22Rv1 (cell line): ENCODE data around the gene TTC28.

Experiments used
- H3K27ac ChIP-seq: fragments of 450-650 bp; 2 replicates; pipeline ENCODE4 v1.5.1; 2017
- ZFX ChIP-seq: fragments of 450-650 bp; IDR thresholded peaks from 2 replicates; pipeline ENCODE4 v1.6.1; 2017; ENCODE audit warnings: antibody characterized with exemption, borderline replicate concordance
- TF ChIP-seq, protein P1 (sequence below): fragments of 450-650 bp; IDR thresholded peaks from 2 replicates; pipeline ENCODE4 v1.5.1; 2017; ENCODE audit warnings: mild to moderate bottlenecking

Gene TTC28

DNA sequence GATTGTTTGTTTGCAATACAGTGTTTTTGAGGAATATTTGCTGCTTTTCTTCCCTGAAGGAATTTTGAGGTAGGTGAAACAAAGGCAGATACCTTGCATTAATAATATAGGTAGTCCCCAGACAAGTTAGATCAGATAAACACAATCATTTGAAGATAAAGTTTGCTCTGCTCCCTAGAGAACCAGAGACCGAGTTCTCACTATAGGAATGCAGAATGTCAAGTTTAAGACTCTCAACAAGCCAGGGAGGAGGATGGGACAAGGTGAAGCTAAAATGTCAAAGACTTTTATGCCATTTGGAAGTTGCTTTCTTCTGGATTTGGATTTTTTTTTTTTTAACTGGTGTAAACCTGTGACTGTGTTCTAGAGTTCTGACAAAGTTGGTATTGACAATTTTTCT lies 364.7 kb downstream of the TTC28 start:
- TF ChIP-seq, protein P1, sequence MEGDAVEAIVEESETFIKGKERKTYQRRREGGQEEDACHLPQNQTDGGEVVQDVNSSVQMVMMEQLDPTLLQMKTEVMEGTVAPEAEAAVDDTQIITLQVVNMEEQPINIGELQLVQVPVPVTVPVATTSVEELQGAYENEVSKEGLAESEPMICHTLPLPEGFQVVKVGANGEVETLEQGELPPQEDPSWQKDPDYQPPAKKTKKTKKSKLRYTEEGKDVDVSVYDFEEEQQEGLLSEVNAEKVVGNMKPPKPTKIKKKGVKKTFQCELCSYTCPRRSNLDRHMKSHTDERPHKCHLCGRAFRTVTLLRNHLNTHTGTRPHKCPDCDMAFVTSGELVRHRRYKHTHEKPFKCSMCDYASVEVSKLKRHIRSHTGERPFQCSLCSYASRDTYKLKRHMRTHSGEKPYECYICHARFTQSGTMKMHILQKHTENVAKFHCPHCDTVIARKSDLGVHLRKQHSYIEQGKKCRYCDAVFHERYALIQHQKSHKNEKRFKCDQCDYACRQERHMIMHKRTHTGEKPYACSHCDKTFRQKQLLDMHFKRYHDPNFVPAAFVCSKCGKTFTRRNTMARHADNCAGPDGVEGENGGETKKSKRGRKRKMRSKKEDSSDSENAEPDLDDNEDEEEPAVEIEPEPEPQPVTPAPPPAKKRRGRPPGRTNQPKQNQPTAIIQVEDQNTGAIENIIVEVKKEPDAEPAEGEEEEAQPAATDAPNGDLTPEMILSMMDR: no peak
- TF ChIP-seq ZFX: no peak
- no peak overlapping the region for H3K27ac ChIP-seq

DNA sequence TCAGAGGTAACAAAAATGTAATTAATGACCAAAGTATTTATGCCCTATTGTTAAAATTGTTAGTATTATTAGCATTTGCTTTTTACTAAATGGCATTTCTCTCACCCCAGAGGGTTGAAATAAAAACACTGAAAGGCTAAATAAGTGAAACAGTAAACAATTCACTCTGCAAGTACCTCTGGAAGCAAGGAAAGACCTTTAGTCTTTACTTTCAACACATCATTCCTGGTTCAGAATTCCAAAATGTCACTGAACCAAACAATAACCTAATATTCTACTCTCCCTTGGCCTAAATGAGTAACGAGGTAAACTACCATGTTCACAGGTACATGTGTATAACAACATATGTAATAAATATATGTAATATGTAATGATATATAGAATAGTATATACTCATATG lies 369.3 kb downstream of the TTC28 start:
- no peak for TF ChIP-seq ZFX
- TF ChIP-seq, protein P1: no peak
- no peak overlapping the region for H3K27ac ChIP-seq

DNA sequence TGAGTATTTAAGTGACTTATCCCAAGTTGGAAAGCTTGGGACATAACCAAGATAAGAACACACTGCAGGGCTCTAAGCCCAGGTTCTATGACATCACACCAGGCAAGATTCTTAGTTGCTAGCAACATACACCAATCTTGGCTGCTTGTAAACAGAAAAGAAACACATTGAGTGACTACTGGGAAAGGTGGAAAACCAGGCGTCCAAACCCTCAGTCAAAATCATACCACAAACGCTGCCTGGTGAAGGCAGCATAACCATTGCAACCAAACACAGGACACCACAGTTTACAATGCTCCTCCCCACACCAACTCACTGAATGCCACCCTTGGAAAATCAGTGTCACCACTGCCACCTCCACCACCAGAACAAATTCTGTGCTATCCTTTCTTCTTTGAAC lies 379.9 kb downstream of the TTC28 start:
- H3K27ac ChIP-seq: no peak overlapping the region
- TF ChIP-seq, protein P1: no peak
- no peak for TF ChIP-seq ZFX

GRCh38 chr22:28299309-28299708 lies 380.3 kb downstream of the TTC28 start:
- no peak overlapping the region for H3K27ac ChIP-seq
- TF ChIP-seq, protein P1: no peak
- no peak for TF ChIP-seq ZFX

DNA sequence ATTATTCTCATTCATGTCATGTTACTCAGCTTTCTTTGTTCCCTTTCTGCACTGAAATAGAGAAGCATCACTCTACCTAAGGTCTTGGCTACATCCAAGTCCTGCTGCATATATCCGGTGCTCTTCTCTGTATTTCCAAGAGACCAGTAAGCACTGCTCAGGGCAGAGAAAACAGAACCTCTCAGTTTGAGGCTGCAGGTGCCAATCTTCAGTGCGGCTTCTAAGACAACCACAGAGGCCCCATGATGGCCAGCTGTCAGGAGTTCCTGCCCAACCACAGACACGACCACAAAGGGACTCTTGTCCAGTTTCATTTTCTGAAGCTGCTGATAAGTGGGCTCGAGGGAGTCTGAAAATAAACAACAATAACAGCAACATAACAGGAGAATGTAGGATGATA lies 382.1 kb downstream of the TTC28 start:
- no peak overlapping the region for H3K27ac ChIP-seq
- TF ChIP-seq ZFX: no peak
- TF ChIP-seq, protein P1: no peak

DNA sequence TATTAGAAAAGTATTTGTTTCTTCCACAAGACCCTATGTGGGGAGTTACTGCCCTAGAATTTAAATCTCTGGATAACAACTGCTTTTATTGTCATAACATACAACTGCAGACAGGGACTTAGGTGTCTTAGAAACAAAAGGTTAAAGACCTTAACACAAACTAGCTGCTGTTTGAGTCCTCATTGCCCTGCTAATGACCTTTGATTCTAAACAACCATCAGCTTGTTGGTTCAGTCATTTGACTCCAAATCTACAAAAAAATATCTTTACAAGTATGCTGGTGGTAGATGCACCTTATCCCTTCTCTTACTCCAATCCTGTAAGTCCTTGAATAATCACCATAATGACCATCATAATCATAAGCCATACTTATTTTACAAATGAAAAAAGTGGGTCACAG lies 383.2 kb downstream of the TTC28 start:
- no peak for TF ChIP-seq ZFX
- TF ChIP-seq, protein P1: no peak
- H3K27ac ChIP-seq: no peak overlapping the region

- no peak overlapping the region for H3K27ac ChIP-seq
Observed at GRCh38 chr22:28283068-28283654, 396.5 kb downstream of the TTC28 start.

More at GRCh38 chr22:28283068-28283654, 396.5 kb downstream of the TTC28 start:
- no peak for TF ChIP-seq ZFX
- TF ChIP-seq, protein P1: no peak
